Activated CD4-positive, alpha-beta T cell treated with anti-CD3 and anti-CD28 coated beads, Interleukin-2, amount 50 U/mL, for 4 hours (primary cell): ENCODE results near the gene TECR.
"Not testable (repeated sequence)": the region's sequence is repeated elsewhere in the genome, so short reads cannot be mapped to it uniquely, and the experiment has no call there.

ENCODE experiments used
- DNase-seq, 2 experiments: peaks; one replicate each; pipeline ENCODE4 v3.0.0-alpha.2; 2020

TECR gene

DNA sequence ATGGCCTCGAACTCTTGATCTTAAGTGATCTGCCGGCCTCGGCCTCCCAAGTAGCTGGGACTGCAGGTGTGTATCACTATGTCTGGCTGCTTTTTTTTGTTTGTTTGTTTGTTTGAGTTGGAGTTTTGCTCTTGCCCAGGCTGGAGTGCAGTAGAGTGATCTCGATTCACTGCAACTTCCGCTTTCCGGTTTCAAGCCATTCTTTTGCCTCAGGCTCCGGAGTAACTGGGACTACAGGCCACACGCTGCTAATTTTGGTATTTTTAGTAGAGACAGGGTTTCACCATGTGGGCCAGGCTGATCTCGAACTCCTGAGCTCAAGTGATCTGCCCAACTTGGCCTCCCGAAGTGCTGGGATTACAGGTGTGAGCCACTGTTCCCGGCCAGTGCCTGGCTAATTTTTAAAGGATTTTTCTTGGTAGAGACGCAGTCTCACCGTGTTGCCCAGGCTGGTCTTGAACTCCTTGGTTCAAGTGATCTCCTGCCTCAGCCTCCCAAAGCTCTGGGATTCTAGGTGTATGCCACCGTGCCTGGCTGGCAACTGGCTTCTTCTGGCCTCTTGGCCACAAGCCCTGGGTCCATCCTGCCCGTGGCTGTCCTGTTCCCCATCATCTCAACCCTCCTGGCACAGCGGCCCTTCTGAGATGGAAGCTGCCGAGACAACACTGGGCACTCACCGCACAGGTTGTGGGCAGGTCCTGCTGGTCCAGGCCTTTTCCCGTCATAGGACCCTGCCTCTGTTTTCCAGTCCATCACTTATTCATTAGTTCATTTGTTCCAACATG, 11.5 kb downstream of the TECR start:
- DNase-seq = no peak

DNA sequence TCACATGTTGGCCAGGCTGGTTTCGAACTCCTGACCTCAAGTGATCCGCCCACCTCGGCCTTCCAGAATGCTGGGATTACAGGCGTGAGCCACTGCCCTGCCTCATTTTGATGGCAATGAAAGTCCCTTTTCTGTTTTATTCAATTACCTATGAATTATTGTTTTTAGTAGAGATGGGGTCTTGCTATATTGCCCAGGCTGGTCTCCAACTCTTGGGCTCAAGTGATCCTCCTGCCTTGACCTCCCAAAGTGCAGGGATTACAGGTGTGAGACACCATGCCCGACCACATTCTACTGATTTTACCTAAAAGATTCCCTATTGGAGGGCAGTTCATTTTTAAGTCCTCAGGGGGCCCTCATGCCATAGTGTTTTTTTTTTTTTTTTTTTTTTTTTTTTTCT, 12.6 kb downstream of the TECR start:
- DNase-seq = not testable (repeated sequence)

DNA sequence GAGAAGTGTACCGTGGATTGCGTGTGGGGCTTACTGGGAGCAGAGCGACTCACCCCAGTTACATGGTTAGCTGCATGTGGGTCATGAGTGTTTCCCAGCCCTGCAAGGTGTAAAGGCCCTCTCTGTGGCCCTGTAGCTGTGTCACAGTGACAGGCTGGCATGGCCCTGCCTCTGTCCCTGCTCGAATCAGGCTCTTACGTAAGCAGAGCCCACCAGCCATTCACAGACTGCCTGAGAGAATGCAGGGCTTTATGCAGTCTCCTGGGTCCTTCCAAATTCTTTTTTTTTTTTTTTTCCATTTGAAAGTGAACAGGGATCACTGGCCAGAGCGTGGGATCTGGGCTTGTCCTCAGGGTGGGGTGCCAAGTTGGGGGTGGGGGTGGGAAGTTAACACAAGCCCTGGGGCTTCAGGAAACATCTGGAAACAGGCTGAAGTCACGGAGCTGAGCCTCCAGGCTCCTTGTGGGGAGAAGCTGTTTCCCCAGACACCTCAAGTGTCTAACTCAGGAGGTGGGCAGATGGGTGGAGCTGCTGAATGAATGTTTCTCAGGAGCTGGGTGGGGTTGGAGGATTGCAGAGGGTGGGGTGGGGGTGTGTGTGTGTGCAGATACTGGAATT, 13.4 kb downstream of the TECR start:
- DNase-seq = no peak

GRCh38 chr19:14544047-14544446, 14.7 kb downstream of the TECR start:
- DNase-seq = no peak

GRCh38 chr19:14544977-14545715, 15.8 kb downstream of the TECR start:
- no peak for DNase-seq

DNA sequence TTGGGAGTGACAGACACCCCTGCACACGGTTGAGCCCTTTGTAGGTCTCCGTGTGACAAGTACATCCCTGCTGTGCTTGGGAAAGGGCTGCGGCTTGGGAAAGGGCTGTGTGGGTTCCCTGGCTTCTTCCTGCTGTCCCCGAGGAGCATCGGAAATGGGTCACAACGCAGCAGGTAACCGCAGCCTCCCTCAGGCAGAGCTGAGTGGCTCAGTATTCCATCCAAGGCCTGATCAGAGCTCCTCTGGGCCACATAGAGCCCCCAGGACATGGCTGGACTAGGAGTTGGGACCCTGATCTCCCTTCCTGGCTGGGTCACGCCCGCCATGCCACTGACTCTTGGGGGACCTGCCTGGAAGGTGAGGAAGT, 16.3 kb downstream of the TECR start:
- no peak for DNase-seq

GRCh38 chr19:14550201-14550754, 20.9 kb downstream of the TECR start:
- DNase-seq = no peak

GRCh38 chr19:14551134-14552005, 22.0 kb downstream of the TECR start:
- DNase-seq = peak; percentile 68 to 69

DNA sequence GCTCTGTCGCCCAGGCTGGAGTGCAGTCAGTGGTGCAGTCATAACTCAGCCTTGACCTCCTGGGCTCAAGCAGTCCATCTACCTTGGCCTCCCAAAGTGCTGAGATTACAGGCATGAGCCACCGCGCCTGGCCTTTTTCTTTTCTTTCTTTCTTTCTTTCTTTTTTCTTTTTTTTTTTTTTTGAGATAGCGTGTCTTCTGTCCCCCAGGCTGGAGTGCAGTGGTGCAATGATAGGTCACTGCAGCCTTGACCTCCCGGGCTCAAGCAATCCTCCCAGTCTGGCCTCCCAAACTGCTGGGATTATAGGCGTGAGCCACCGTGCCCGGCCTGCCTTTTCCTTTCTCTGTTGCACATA, 22.6 kb downstream of the TECR start:
- not testable (repeated sequence) for DNase-seq

DNA sequence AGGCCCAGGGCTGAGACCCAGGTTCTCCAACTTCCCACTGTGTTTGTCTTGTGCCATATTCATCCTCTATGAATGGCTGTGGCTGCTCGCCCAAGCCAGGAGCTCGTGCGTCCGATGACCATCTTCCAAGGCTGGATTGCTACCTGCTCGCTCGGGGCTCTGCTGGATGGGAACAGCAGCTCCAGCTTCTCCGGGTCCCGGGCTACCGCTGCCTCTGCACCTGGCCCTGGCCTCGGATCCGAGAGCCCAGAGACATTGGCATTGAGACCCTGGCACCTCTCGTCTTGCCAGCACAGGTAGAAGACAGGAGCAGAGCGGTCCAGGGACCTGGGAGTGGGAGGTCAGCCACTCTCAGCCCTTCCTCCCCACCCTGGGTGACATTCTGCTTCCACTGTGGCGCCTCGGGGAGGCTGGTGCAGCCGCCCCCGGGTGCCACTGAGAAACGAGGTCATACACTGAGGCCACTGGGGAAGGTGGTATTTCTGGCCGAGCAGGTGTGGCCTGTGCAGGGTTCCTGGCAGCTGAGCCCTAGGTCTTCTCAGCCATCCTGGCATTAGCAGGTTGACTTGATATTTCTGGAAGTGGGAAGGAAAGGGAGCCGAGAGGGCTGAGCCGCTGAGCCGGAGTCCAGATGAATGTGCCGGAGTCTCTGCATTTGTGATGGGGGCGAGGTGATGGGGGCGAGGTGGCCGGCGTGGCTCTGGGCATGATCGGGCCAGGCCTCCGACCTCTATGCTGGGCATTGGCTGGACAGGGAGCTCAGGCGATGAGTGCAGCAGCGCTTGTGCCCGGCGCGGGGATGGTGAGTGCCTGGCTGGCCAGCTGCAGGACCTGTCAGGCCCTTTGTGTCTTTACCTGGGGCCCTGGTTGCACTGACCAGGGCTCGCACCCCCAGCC, 23.9 kb downstream of the TECR start:
- DNase-seq = no peak

DNA sequence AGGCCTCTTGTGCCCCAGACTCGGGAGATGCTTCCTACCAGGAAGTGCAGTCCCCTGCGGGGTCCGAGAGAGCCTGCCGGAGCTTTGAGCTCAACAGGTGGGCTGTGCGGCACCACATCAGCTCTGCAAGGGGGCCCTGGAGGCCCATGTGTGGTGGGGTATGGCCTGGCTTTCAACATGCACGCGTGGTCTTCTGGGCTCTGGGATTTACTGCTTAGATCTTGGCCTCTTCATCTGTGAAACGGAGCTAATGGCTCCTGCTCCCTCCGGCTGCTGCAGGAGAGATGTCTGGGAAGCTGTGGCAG, 24.5 kb downstream of the TECR start:
- DNase-seq = no peak

GRCh38 chr19:14554382-14554812, 25.0 kb downstream of the TECR start:
- DNase-seq = no peak

DNA sequence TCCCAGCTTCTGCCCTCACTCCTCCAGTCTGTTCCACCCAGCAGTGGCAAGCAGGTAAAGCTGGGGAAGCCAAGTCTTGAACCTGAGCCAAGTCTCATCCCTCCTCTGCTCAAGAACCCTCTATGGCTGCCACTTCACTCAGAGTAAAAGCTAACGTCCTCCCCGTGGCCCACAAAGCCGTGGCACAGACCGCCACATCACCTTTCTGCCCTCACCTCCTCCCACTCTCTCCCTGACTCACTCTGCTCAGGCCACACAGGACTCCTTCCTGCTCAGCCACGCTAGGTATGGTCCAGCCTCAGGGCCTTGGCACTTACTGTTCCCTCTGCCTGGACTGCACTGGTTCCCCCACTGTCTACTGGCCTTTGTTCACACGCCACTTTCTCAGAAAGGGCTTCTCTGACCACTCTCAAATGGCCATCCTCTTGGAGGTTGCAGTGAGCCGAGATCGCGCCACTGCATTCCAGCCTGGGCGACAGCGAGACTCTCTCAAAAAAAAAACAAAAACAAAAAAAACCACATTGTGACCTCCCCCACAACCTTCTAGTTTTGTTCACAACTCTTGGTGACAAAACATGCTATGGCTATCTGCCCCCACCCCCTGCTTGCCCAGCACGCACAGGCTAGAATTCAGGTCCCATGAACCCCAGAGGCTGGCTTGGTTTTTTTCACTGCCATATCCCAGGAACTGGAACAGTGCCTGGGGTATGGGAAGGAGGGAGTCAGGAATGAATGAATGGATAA, 26.7 kb downstream of the TECR start:
- DNase-seq = no peak

DNA sequence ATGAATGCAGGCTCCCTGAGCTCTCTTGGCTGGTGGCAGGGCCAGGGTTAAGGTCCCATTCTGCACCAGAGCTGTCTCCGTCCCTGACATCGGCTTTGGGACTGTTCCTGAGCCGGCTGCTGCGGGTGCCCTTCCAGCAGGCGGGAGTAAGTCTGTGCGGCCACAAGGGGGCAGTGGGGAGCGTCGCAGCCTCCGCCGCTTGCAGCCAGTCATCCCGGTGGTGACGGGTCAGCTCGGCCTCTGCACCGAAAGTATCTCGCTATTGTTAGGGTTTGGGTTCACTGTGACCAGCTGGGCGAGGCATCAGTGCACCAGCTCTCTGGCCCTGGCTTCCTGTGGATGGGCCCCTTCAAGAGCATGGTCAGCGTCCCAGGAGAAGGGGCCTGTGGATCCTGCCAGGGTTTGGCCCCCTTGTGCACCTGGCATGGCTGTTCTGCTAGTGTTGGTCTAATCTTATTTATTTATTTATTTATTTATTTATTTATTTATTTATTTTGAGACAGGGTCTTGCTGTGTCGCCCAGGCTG, 27.3 kb downstream of the TECR start:
- DNase-seq = peak; percentile 63 to 65

GRCh38 chr19:14558370-14559066, 29.1 kb downstream of the TECR start:
- no peak for DNase-seq

- no peak for DNase-seq
Measured at GRCh38 chr19:14559916-14560775, 30.8 kb downstream of the TECR start.

GRCh38 chr19:14560776-14561108, 31.3 kb downstream of the TECR start:
- DNase-seq = no peak

DNA sequence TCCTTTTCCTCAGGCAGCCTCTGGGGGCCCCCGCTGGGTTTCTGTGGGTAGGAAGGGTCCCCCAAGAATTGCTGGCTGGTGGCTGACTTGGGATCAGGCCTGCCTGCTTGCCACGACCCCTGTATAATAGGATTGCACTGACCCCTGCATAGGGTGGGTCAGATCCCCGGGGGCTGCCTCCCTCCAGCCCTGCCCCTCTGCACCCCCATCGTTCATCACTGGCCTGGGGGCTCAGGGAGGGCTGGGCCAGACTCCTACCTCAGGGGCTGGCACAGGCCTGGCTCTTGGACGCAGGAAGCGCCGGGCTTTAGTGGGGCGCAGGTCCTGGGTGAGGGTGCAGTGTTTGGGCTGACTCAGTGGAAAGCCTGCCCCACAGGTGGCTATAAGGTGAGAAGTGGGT, 31.9 kb downstream of the TECR start:
- DNase-seq = no peak

DNA sequence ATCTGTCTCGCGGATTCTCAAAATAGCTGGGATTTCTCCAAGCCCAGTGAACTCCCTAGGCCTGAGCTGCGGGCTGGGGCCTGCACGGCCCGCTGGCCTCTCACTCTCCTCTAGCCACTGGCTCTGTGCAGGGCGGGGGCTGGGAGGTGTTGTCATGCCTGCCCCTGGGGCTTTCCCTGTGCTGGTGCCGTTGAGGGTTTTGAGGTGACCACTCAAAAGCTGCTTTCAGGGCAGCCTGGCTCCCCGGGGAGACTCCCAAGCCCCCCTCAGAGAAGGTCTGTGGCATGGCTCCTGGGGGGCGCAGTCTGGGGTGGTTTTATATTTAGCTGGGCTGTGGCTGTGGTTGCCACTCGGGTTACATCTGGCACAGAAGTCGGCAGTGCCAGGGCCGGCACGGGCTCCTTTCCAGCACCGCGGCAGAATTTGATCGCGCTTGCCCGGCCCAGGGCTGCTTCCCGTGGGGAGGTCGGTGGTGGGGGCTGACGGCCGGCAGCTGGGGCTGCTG, 32.5 kb downstream of the TECR start:
- DNase-seq = no peak
